Trophoblast cell (in vitro differentiated cells and primary cell): Measurements from ENCODE around the gene LYL1.
A peak's percentile ranks its signal among the peaks of the same experiment; 100 is the strongest.

Experiments used
- DNase-seq, 2 donors: peaks; one replicate each; pipeline ENCODE4 v3.0.0-alpha.2; 2016
- H2AFZ ChIP-seq: 2 replicates; pipeline ENCODE4 v1.6.1; 2013; ENCODE audit warnings: low read length, moderate library complexity, mild to moderate bottlenecking; ENCODE audit not compliant: insufficient read depth, poor library complexity
- H2AK5ac ChIP-seq: 2 replicates; pipeline ENCODE4 v1.6.1; 2013; ENCODE audit warnings: mild to moderate bottlenecking, low read length
- H2BK120ac ChIP-seq: 2 replicates; pipeline ENCODE4 v1.6.1; 2013; ENCODE audit warnings: low read length, mild to moderate bottlenecking, moderate library complexity; ENCODE audit not compliant: insufficient read depth, poor library complexity
- H2BK12ac ChIP-seq: 2 replicates; pipeline ENCODE4 v1.6.1; 2013; ENCODE audit warnings: mild to moderate bottlenecking, low read length, moderate library complexity
- H2BK5ac ChIP-seq: 2 replicates; pipeline ENCODE4 v1.6.1; 2013; ENCODE audit warnings: low read length, low read depth, moderate library complexity, mild to moderate bottlenecking; ENCODE audit not compliant: poor library complexity
- H3K14ac ChIP-seq: 2 replicates; pipeline ENCODE4 v1.6.1; 2013; ENCODE audit warnings: mild to moderate bottlenecking, low read length
- H3K18ac ChIP-seq: 2 replicates; pipeline ENCODE4 v1.6.1; 2013; ENCODE audit warnings: mild to moderate bottlenecking, low read length
- H3K23ac ChIP-seq: 2 replicates; pipeline ENCODE4 v1.6.1; 2013; ENCODE audit warnings: low read length
- H3K27ac ChIP-seq: 2 replicates; pipeline ENCODE4 v1.5.1; 2013; ENCODE audit warnings: low read depth, mild to moderate bottlenecking, inconsistent platforms, low read length, moderate library complexity
- H3K27me3 ChIP-seq: 2 replicates; pipeline ENCODE4 v1.6.1; 2013; ENCODE audit warnings: inconsistent platforms, mild to moderate bottlenecking, low read length, moderate library complexity; ENCODE audit not compliant: insufficient read depth
- H3K36me3 ChIP-seq, 2 experiments: 1 replicate in 1 of 2; 2 replicates in 1 of 2; pipeline ENCODE4 v1.6.1; 2013; ENCODE audit warnings: low read length in 2 of 2, mild to moderate bottlenecking in 2 of 2, moderate library complexity in 1 of 2; ENCODE audit not compliant: insufficient read depth in 2 of 2, control insufficient read depth in 1 of 2
- H3K4ac ChIP-seq: 2 replicates; pipeline ENCODE4 v1.6.1; 2013; ENCODE audit warnings: low read depth, mild to moderate bottlenecking, low read length, moderate library complexity
- H3K4me1 ChIP-seq, 2 experiments: 1 replicate in 1 of 2; 2 replicates in 1 of 2; pipeline ENCODE4 v1.6.1; 2013; ENCODE audit warnings: low read length in 2 of 2, mild to moderate bottlenecking in 2 of 2, moderate library complexity in 1 of 2; ENCODE audit not compliant: insufficient read depth in 2 of 2, control insufficient read depth in 1 of 2
- H3K4me2 ChIP-seq: 2 replicates; pipeline ENCODE4 v1.6.1; 2013; ENCODE audit warnings: inconsistent platforms, mild to moderate bottlenecking, low read length, moderate library complexity
- H3K4me3 ChIP-seq: 2 replicates; pipeline ENCODE4 v1.5.1; 2013; ENCODE audit warnings: mild to moderate bottlenecking, low read depth, low read length, inconsistent platforms
- H3K79me1 ChIP-seq: one replicate; pipeline ENCODE4 v1.6.1; 2013; ENCODE audit warnings: low read length
- H3K79me2 ChIP-seq: 2 replicates; pipeline ENCODE4 v1.6.1; 2013; ENCODE audit warnings: low read length, mild to moderate bottlenecking; ENCODE audit not compliant: control insufficient read depth, insufficient read depth, poor library complexity
- H3K9ac ChIP-seq: 2 replicates; pipeline ENCODE4 v1.6.1; 2013; ENCODE audit warnings: mild to moderate bottlenecking, low read length
- H3K9me3 ChIP-seq: 2 replicates; pipeline ENCODE4 v1.6.1; 2013; ENCODE audit warnings: low read depth, mild to moderate bottlenecking, control low read depth, inconsistent platforms, low read length; ENCODE audit not compliant: insufficient read depth
- H4K12ac ChIP-seq: 2 replicates; pipeline ENCODE4 v1.6.1; 2013; ENCODE audit warnings: low read depth, mild to moderate bottlenecking, low read length, moderate library complexity
- H4K8ac ChIP-seq: 2 replicates; pipeline ENCODE4 v1.6.1; 2013; ENCODE audit warnings: low read depth, mild to moderate bottlenecking, low read length, moderate library complexity
- H4K91ac ChIP-seq: one replicate; pipeline ENCODE4 v1.6.1; 2013; ENCODE audit warnings: low read depth, mild to moderate bottlenecking, low read length, moderate library complexity
- WGBS: extraction: QIAGEN DNeasy Blood & Tissue Kit; methylation state at CpG from one replicate; pipeline ENCODE4 v1.1.7; 2013; ENCODE audit warnings: missing lambda C conversion rate; ENCODE audit not compliant: insufficient read length, insufficient coverage; ENCODE audit errors: extremely low coverage; 5-methylcytosine and 5-hydroxymethylcytosine counted together

The LYL1 gene

GRCh38 chr19:13120817-13121216 lies 18.2 kb upstream of the LYL1 start:
- H3K79me1 ChIP-seq, result peaks cover 11% of the 10 kb centered on the region
- WGBS, result no CpG with 5 or more reads among the region's 10 CpGs
- no peak overlapping the region for H3K14ac ChIP-seq
- peaks cover 44% of the 10 kb centered on the region for H3K79me2 ChIP-seq
- H3K36me3 ChIP-seq, result peaks cover 24 to 26% of the 10 kb centered on the region in 2 experiments
- no peak overlapping the region for H2BK5ac ChIP-seq
- no peak overlapping the region for H3K4me3 ChIP-seq
- peaks cover 14 to 21% of the 10 kb centered on the region in 2 experiments for H3K4me1 ChIP-seq
- H2AFZ ChIP-seq, result no peak overlapping the region
- H2AK5ac ChIP-seq, result no peak overlapping the region
- H3K27me3 ChIP-seq, result no peaks in the 10 kb centered on the region
- H3K18ac ChIP-seq, result no peak overlapping the region
- H3K4ac ChIP-seq, result peak overlapping the region; percentile 88
- no peak for DNase-seq
- H4K12ac ChIP-seq, result no peak overlapping the region
- H4K91ac ChIP-seq, result no peak overlapping the region
- no peak overlapping the region for H4K8ac ChIP-seq
- H3K4me2 ChIP-seq, result no peak overlapping the region
- H2BK120ac ChIP-seq, result no peak overlapping the region
- H3K9ac ChIP-seq, result no peak overlapping the region
- H3K27ac ChIP-seq, result no peak overlapping the region
- H3K9me3 ChIP-seq, result no peaks in the 10 kb centered on the region
- H3K23ac ChIP-seq, result peak overlapping the region; percentile 22
- no peak overlapping the region for H2BK12ac ChIP-seq

DNA sequence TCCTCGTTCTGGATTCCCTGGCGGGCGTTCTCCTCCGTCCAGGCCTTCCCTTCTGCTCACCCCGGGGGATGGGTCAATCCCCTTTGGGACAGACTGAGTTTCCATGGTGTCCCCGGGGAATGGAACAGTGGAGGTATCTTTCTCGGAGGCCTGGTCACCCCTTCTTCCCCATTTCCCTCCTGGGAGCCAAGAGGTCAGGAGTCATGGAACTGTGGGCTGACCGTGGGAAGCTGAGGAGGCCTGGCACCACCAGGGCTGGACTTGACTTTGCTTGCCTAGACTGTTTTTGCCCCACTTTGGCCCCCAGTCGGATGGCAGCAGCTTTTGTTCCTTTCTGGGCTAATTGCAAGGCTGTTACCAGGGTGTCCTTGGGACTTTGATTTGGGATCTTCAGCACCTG lies 17.4 kb upstream of the LYL1 start:
- Histone ChIP-seq H3K4me2 (peak overlapping the region; percentile 95), H3K9me3 (no peaks in the 10 kb centered on the region), H2AK5ac (no peak overlapping the region), H3K79me2 (peaks cover 44% of the 10 kb centered on the region), H2BK5ac (no peak overlapping the region), H3K4me3 (no peak overlapping the region), H2BK120ac (no peak overlapping the region), H4K8ac (no peak overlapping the region), H3K4ac (peak overlapping the region; percentile 88), H4K91ac (no peak overlapping the region), H3K36me3 (peaks cover 25 to 26% of the 10 kb centered on the region in 2 experiments), H3K4me1 (peaks cover 18 to 26% of the 10 kb centered on the region in 2 experiments), H2BK12ac (no peak overlapping the region), H3K27ac (no peak overlapping the region), H3K14ac (no peak overlapping the region), H3K27me3 (no peaks in the 10 kb centered on the region), H2AFZ (no peak overlapping the region), H4K12ac (no peak overlapping the region), H3K23ac (no peak overlapping the region), H3K18ac (no peak overlapping the region), H3K9ac (no peak overlapping the region), H3K79me1 (peaks cover 11% of the 10 kb centered on the region)
- no CpG with 5 or more reads among the region's 9 CpGs for WGBS
- DNase-seq, result no peak

DNA sequence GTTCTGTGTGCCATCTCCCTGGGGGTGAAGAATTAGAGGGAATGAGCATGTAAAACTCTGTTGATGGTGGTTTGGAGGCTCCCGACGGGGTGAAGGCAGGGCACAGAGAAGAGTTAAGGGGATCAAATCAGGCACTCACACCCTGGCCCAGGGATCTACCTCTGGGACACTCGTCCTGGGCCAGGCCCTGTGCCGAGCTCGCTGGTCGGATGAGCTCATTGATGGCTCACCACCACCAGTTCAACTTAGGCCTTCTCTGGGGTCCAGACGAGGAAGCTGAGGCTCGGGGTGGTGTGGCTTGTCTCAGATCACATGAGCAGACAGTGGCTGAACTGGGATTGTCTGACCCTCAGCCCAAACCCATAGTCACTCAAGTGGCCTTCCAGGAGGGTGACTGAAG lies 17.0 kb upstream of the LYL1 start:
- no peak overlapping the region for H3K18ac ChIP-seq
- no peak overlapping the region for H4K12ac ChIP-seq
- no peak for DNase-seq
- no peaks in the 10 kb centered on the region for H3K9me3 ChIP-seq
- H2AK5ac ChIP-seq, result no peak overlapping the region
- peaks cover 18 to 26% of the 10 kb centered on the region in 2 experiments for H3K4me1 ChIP-seq
- H2BK120ac ChIP-seq, result no peak overlapping the region
- H3K79me1 ChIP-seq, result peaks cover 11% of the 10 kb centered on the region
- no peak overlapping the region for H3K9ac ChIP-seq
- H2AFZ ChIP-seq, result no peak overlapping the region
- H4K8ac ChIP-seq, result no peak overlapping the region
- WGBS, result no CpG with 5 or more reads among the region's 8 CpGs
- H2BK12ac ChIP-seq, result no peak overlapping the region
- H3K36me3 ChIP-seq, result peaks cover 24 to 26% of the 10 kb centered on the region in 2 experiments
- H3K79me2 ChIP-seq, result peaks cover 44% of the 10 kb centered on the region
- no peak overlapping the region for H3K27ac ChIP-seq
- peak overlapping the region; percentile 95 for H3K4me2 ChIP-seq
- H3K4me3 ChIP-seq, result no peak overlapping the region
- H3K4ac ChIP-seq, result peak overlapping the region; percentile 88
- no peak overlapping the region for H3K23ac ChIP-seq
- no peak overlapping the region for H4K91ac ChIP-seq
- no peaks in the 10 kb centered on the region for H3K27me3 ChIP-seq
- H2BK5ac ChIP-seq, result no peak overlapping the region
- H3K14ac ChIP-seq, result no peak overlapping the region

DNA sequence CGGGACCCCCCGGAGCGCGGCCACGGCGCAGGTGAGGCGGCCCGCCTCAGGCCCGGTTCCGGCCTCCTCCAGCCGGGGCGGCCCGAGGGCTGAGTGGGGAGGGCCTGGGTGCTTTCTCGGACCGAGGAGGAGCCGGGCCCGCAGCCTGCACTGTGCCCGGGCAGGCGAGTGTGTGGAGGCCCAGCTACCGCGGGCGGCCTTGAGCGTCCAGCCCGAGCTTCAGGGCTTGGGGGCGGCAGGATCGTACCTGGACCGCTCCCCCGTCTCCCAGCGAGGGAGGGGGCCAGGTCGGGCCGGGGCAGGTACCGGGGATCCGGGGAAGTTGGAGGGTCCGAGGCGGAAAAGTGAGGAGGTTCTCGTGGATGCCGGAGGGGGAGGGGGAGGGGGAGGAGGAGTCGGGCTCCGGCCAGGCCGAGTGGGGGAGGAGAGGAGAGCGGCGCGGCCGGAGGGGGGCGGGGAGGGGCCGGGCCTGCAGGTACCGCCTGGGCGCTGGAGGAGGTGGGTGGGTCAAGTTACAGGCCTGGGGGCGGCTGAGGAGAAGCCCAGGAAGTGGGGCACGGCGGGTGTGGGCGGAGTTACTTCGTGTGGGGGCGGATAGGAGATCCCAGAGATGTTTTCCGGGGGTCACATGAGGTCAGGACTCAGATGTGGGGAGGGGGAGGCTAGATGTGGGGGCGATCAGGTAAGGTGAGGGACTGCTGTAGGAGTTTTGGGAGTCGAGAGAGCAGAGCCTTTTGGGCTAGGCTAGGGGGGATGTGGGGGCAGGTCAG lies 16.0 kb upstream of the LYL1 start:
- Histone ChIP-seq H3K4me1 (peaks cover 18 to 26% of the 10 kb centered on the region in 2 experiments), H3K4ac (peak overlapping the region; percentile 100), H2BK12ac (peak overlapping the region; percentile 93), H3K14ac (peak overlapping the region; percentile 100), H4K91ac (peak overlapping the region; percentile 100), H3K79me2 (peaks cover 44% of the 10 kb centered on the region), H4K8ac (peak overlapping the region; percentile 99), H4K12ac (peak overlapping the region; percentile 99), H2AFZ (peak overlapping the region; percentile 98), H3K27me3 (no peaks in the 10 kb centered on the region), H2BK120ac (peak overlapping the region; percentile 100), H3K4me3 (peak overlapping the region; percentile 99), H3K4me2 (peak overlapping the region; percentile 95), H2BK5ac (peak overlapping the region; percentile 99), H3K23ac (no peak overlapping the region), H3K27ac (peak overlapping the region; percentile 94), H3K9me3 (no peaks in the 10 kb centered on the region), H3K36me3 (peaks cover 21 to 26% of the 10 kb centered on the region in 2 experiments), H3K9ac (peak overlapping the region; percentile 99), H3K79me1 (peaks cover 11% of the 10 kb centered on the region), H3K18ac (peak overlapping the region; percentile 100), H2AK5ac (peak overlapping the region; percentile 100)
- no CpG with 5 or more reads among the region's 57 CpGs for WGBS
- DNase-seq, result peak in 1 of 2 donors; percentile 39
